Measurements from ENCODE around the gene RASAL2.
A peak's percentile ranks its signal among the peaks of the same experiment; 100 is the strongest.
"Not testable (repeated sequence)": the region's sequence is repeated elsewhere in the genome, so short reads cannot be mapped to it uniquely, and the experiment has no call there.

Gene RASAL2

GRCh38 chr1:178071811-178072210 lies 22.1 kb upstream of the RASAL2 start:
- no peak for DNase-seq (ENCODE audit: low spot score)

GRCh38 chr1:178072326-178072725 lies 21.6 kb upstream of the RASAL2 start:
- DNase-seq (ENCODE audit: low spot score) = no peak

- DNase-seq (ENCODE audit: low spot score) = no peak
These were observed 18.6 kb upstream of the RASAL2 start for GRCh38 chr1:178075333-178075732.

- no peak for DNase-seq (ENCODE audit: low spot score)
These were observed 17.3 kb upstream of the RASAL2 start for GRCh38 chr1:178076607-178077006.

GRCh38 chr1:178077917-178078316 lies 16.0 kb upstream of the RASAL2 start:
- DNase-seq (ENCODE audit: low spot score) = no peak

GRCh38 chr1:178086294-178086693 lies 7.6 kb upstream of the RASAL2 start:
- DNase-seq (ENCODE audit: low spot score) = no peak

GRCh38 chr1:178086766-178087165 lies 7.1 kb upstream of the RASAL2 start:
- DNase-seq (ENCODE audit: low spot score) = no peak

- DNase-seq (ENCODE audit: low spot score) = no peak
These were observed 5.3 kb upstream of the RASAL2 start for GRCh38 chr1:178088651-178089050.

- DNase-seq (ENCODE audit: low spot score) = not testable (repeated sequence)
These were observed 2.5 kb upstream of the RASAL2 start for GRCh38 chr1:178091454-178091853.

- no peak for DNase-seq (ENCODE audit: low spot score)
These were observed 1.7 kb upstream of the RASAL2 start for GRCh38 chr1:178091986-178092745.

GRCh38 chr1:178092878-178093493 lies 918 bp upstream of the RASAL2 start:
- no peak for DNase-seq (ENCODE audit: low spot score)

- peak; percentile 57 for DNase-seq (ENCODE audit: low spot score)
These were observed 382 bp upstream of the RASAL2 start for GRCh38 chr1:178093494-178093950.

- DNase-seq (ENCODE audit: low spot score) = no peak
These were observed 1.1 kb downstream of the RASAL2 start for GRCh38 chr1:178094739-178095645.

- no peak for DNase-seq (ENCODE audit: low spot score)
These were observed 2.5 kb downstream of the RASAL2 start for GRCh38 chr1:178096421-178096820.

- no peak for DNase-seq (ENCODE audit: low spot score)
These were observed 4.4 kb downstream of the RASAL2 start for GRCh38 chr1:178098262-178098661.

GRCh38 chr1:178101266-178101630 lies 7.3 kb downstream of the RASAL2 start:
- no peak for DNase-seq (ENCODE audit: low spot score)

- no peak for DNase-seq (ENCODE audit: low spot score)
These were observed 7.8 kb downstream of the RASAL2 start for GRCh38 chr1:178101654-178102053.

- DNase-seq (ENCODE audit: low spot score) = no peak
These were observed 8.3 kb downstream of the RASAL2 start for GRCh38 chr1:178102218-178102617.

- DNase-seq (ENCODE audit: low spot score) = no peak
These were observed 13.9 kb downstream of the RASAL2 start for GRCh38 chr1:178107823-178108222.

- no peak for DNase-seq (ENCODE audit: low spot score)
These were observed 15.6 kb downstream of the RASAL2 start for GRCh38 chr1:178109348-178110143.

- no peak for DNase-seq (ENCODE audit: low spot score)
These were observed 21.4 kb downstream of the RASAL2 start for GRCh38 chr1:178115260-178115659.

GRCh38 chr1:178118524-178118923 lies 24.6 kb downstream of the RASAL2 start:
- DNase-seq (ENCODE audit: low spot score) = no peak
